ENCODE data around the gene AGXT. TPM values are rescaled to one million over a fixed set of nuclear protein-coding genes. Genes with fewer than 3 reads are reported as not detected.

Gene AGXT
- total RNA-seq, 2 experiments from 2014 or later: not detected

DNA sequence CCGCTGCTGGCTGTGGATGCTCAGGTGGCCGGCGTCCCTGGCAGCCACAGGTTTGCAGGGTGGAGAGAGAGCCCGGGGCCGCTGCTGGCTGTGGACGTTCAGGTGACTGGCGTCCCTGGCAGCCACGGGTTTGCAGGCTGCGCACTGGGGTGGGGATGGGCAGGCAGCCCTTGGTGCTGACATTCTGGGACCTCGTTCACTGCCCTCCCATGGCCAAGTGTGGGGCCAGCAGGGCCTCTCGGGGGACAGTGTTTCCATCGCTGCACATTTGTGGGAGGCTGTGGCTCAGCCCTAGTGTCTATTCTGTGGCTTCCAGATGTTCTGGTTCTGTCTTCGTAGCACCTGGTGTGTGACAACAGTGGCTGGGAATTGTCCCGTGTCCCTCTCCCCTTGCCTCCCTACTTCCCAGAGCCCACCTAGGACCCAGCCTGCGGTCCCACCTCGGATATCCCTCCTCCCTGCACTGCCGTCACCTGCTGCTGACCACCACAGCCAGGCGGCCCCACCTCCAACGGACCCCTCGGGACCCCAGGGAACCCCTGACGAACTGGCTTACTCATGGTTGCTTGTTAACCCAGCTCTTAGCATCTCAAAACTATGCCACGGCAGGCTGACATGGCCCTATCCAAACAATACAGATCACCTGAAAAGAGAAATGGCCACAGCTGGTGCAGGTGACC is 38.4 kb downstream of the AGXT start:
- Histone ChIP-seq H3K4me1 (ENCODE audit: insufficient read depth, low read length, poor library complexity, severe bottlenecking) (no peaks in the 10 kb centered on the region), H3K4me2 (ENCODE audit: low read length) (no peak overlapping the region), H3K79me2 (ENCODE audit: insufficient read depth, low read depth, low read length) (no peaks in the 10 kb centered on the region), H3K4me3 (ENCODE audit: low read depth, low read length, poor library complexity, severe bottlenecking) (no peak overlapping the region), H3K27ac (ENCODE audit: low read depth, low read length, poor library complexity, severe bottlenecking) (no peak overlapping the region), H3K9me2 (ENCODE audit: insufficient read depth, low read length) (no peaks in the 10 kb centered on the region), H4K20me1 (ENCODE audit: insufficient read depth, low read length) (no peaks in the 10 kb centered on the region), H2AFZ (ENCODE audit: low read length) (no peak overlapping the region), H3K36me3 (ENCODE audit: insufficient read depth, low read length) (no peaks in the 10 kb centered on the region), H3K9me3 (ENCODE audit: low read length) (no peaks in the 10 kb centered on the region)
- no peak for TF ChIP-seq EZH2phosphoT487 (IDR thresholded peaks at IDR 0.05; ENCODE audit: borderline replicate concordance, low read depth, low read length)
- TF ChIP-seq, protein P1, sequence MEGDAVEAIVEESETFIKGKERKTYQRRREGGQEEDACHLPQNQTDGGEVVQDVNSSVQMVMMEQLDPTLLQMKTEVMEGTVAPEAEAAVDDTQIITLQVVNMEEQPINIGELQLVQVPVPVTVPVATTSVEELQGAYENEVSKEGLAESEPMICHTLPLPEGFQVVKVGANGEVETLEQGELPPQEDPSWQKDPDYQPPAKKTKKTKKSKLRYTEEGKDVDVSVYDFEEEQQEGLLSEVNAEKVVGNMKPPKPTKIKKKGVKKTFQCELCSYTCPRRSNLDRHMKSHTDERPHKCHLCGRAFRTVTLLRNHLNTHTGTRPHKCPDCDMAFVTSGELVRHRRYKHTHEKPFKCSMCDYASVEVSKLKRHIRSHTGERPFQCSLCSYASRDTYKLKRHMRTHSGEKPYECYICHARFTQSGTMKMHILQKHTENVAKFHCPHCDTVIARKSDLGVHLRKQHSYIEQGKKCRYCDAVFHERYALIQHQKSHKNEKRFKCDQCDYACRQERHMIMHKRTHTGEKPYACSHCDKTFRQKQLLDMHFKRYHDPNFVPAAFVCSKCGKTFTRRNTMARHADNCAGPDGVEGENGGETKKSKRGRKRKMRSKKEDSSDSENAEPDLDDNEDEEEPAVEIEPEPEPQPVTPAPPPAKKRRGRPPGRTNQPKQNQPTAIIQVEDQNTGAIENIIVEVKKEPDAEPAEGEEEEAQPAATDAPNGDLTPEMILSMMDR (conservative IDR thresholded peaks at IDR 0.05; ENCODE audit: low read length): no peak
- intact Hi-C loops (cut with micrococcal nuclease; ENCODE audit: unreplicated experiment): no loop called here
- CTCF ChIA-PET (ENCODE audit: unreplicated experiment): no interaction called here
- BruUV-seq (replicated peaks): no TSS peak
- POLR2A ChIA-PET: no interaction called here
- no peak for DNase-seq (ENCODE audit: low spot score)

DNA sequence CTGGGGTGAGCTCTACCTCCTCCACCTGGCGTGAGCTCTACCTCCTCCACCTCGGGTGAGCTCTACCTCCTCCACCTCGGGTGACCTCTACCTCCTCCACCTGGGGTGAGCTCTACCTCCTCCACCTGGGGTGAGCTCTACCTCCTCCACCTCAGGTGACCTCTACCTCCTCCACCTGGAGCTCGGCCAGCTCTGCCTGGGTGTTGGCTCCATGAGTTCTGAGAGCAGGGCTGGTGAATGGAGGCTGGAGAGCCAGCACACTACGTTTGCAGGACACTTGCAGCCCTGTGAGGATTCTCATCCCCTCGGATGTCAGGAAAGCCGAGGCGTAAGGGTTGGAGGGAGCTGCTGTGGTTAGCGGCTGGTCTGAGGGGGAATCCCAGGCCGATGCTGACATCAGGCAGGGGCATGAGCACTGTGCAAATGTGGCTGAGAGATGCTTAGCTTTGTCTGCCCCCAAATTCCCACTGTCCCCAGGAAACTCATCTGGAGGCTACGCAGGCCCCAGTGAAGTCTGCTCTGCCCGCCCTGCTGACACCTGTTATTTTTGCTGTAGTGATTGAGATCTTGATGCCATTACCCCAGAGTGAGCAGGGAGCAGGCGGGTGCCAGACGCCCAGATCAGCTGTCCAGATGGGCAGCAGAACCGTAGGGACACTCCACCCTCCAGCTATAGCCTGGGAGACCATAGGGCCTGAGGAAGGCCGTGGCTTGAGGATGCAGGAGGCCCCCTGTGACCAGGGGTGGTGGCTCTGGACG is 40.8 kb downstream of the AGXT start:
- Histone ChIP-seq H3K79me2 (ENCODE audit: insufficient read depth, low read depth, low read length) (no peaks in the 10 kb centered on the region), H3K9me2 (ENCODE audit: insufficient read depth, low read length) (no peaks in the 10 kb centered on the region), H3K9me3 (ENCODE audit: low read length) (no peaks in the 10 kb centered on the region), H2AFZ (ENCODE audit: low read length) (no peak overlapping the region), H3K4me1 (ENCODE audit: insufficient read depth, low read length, poor library complexity, severe bottlenecking) (no peaks in the 10 kb centered on the region), H3K27ac (ENCODE audit: low read depth, low read length, poor library complexity, severe bottlenecking) (no peak overlapping the region), H4K20me1 (ENCODE audit: insufficient read depth, low read length) (no peaks in the 10 kb centered on the region), H3K4me2 (ENCODE audit: low read length) (no peak overlapping the region), H3K4me3 (ENCODE audit: low read depth, low read length, poor library complexity, severe bottlenecking) (no peak overlapping the region), H3K36me3 (ENCODE audit: insufficient read depth, low read length) (no peaks in the 10 kb centered on the region)
- TF ChIP-seq EZH2phosphoT487 (IDR thresholded peaks at IDR 0.05; ENCODE audit: borderline replicate concordance, low read depth, low read length): no peak
- TF ChIP-seq, protein P1 (conservative IDR thresholded peaks at IDR 0.05; ENCODE audit: low read length): no peak
- no peak for DNase-seq (ENCODE audit: low spot score)
- ChIA-PET CTCF (ENCODE audit: unreplicated experiment) (no interaction called here), POLR2A (no interaction called here)
- BruUV-seq (replicated peaks): no TSS peak
- intact Hi-C loops (cut with micrococcal nuclease; ENCODE audit: unreplicated experiment): no loop called here
